HG02885 (cell line): ENCODE data around the gene WAC.
"Not testable (repeated sequence)": the region's sequence is repeated elsewhere in the genome, so short reads cannot be mapped to it uniquely, and the experiment has no call there.

ENCODE experiments used
- ATAC-seq: cut with Tn5 transposase; IDR thresholded peaks from one replicate; pipeline ENCODE4 v1.9.1; 2021; ENCODE audit warnings: mild to moderate bottlenecking; ENCODE audit not compliant: unreplicated experiment, poor library complexity

WAC gene

DNA sequence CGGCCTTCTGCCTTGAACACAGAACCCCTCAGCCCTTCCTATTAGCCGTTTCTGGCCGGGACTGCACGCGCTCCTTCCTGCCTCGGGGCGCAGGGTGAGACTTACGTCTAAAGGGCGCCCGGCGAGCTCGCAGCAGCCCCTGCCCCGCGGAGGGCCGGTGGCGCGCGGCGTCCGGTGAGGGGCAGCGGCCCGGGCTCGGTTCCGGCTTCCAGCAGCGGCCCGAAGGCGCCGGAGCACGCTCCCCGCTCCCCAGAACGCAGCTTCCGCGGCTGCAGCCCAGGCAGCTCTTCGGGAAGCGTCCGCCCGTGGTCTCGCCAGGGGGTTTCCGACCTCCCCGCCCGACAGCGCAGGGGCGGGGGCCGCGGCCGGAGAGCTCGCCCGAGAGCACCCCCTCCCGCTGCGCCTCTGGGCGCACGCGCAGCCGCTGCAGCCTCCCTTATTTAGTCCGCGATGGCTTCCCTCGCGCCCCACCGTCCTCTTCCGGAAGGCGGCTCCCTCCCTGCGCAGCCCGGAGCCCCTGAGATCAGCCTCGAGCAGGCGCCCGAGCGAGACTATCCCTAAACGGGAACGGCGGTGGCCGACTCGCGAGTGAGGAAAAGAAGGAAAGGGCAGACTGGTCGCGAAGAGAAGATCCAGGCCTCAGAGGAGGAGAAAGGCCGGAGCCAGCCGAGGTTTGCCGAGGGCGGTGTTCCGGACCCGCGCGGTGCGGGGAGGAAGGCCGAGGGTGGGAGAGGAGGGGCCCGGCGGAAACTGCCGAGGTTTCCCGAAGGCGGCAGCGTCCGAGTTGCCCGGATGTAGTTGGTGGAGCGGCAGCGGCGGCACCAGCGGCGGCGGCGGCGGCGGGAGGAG, at the start of gene WAC:
Gene WAC (plus strand): TSS at position 782 of the 849 bp plus-strand sequence. CDS start 462 bp downstream, outside the sequence.
- ATAC-seq: peak; percentile 82

GRCh38 chr10:28489206-28489605, 43.7 kb upstream of the WAC start:
- no peak for ATAC-seq

- not testable (repeated sequence) for ATAC-seq
These were observed 42.6 kb upstream of the WAC start for GRCh38 chr10:28490256-28490865.

DNA sequence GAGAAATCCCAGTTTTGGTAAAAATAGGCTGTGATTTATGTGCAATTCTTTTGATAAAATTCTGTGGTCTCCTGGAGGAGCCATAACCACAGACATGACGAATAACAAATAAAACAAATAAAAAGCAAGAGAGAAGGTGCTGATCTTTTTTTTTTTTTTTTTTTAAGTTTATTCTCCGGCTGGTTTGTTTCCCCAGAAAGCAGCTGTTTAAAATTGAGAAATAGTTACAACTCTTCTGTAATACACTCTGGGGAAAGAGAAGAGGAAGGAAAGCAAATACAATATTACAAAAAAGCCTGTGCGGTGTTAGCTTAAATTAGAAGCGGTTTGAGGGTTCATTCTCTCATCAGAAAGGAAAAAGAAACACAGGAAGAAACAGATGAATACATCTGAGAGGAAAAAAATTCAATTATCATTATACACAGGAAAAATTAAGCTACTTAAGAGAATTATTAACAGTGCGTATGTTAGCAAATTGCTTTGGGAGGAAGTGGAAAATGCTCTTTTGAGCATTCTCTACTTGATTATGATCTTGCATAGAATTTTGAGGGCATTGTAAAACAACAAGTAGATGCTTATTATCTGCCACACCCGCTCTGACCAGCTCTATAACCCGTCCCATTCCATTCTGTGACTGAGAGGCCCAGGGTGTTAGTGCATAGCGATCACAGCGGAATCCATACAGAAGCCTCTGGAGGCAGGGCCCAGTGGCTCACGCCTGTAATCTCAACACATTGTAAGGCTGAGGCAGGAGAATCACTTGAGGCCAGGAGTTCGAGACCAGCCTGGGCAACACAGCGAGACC, 40.6 kb upstream of the WAC start:
- no peak for ATAC-seq

- no peak for ATAC-seq
These were observed 38.5 kb upstream of the WAC start for GRCh38 chr10:28494420-28494819.

DNA sequence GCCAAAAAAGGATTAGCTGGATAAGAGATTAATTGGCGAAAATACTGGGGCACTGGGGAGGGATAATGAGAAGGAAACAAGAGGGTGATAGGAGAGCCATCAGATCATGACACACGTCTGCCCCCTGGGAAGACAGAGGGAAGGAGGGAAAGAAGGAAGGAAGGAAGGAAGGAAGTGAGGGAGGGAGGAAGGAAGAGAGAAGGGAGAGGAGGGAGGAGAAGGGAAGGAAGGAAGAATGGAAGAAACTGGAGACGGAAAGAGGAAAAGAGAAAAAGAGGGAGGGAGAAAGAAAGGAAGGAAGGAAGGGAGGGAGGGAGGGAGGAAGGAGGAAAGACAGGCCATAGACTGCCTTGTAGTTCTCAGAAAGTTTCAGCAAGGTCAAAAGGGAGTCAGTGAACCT, 37.8 kb upstream of the WAC start:
- no peak for ATAC-seq

- ATAC-seq: no peak
These were observed 36.9 kb upstream of the WAC start for GRCh38 chr10:28496017-28496416.

GRCh38 chr10:28496481-28496961, 36.4 kb upstream of the WAC start:
- ATAC-seq: no peak

- no peak for ATAC-seq
These were observed 35.4 kb upstream of the WAC start for GRCh38 chr10:28497313-28498126.

- ATAC-seq: not testable (repeated sequence)
These were observed 32.7 kb upstream of the WAC start for GRCh38 chr10:28500203-28500602.

DNA sequence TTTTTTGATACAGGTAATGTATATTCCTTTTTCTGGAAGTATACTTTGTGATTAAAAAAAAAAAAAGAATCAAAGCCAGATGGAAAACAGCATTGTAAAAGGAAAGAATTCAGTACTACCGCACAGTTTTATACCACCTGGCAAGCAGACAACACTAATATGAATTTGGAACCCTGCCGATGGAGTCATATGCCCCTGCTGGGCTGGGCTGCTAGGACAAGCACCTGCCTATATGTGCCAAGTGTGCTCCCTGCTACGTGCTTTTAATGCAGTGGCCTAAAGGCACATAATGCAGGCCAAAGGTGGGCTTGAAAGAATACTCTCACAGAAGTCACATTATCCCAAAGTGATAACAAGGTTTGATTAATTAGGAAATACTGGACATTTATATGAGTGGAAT, 29.8 kb upstream of the WAC start:
- ATAC-seq: no peak

DNA sequence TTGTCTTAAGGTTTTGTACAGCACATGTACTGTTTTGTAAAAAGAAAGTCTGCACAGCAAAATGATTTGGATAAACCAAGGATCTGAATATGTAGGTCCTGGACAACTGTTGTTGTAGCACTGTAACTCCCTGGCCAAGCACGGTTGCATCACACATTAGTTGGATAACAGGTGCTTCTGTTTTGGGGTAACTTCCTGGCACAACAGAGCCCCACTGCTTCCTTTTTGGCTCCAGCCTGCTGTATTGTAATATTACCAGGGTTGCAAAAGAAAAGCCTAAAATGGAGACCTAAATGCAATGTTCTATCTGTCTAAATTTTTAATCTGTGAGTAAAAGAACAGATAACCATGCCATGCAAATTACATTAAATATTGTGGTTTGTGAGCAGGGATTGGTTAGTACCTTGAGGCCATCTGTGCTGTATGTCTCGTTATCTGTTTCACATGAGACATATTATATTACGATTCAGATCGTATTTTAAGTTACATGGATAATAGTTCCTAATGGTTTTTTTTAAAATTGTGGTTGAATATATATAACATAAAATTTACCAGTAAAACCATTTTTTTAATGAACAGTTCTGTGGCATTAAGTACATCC, 27.5 kb upstream of the WAC start:
- no peak for ATAC-seq

- ATAC-seq: no peak
These were observed 24.5 kb upstream of the WAC start for GRCh38 chr10:28508304-28508925.

DNA sequence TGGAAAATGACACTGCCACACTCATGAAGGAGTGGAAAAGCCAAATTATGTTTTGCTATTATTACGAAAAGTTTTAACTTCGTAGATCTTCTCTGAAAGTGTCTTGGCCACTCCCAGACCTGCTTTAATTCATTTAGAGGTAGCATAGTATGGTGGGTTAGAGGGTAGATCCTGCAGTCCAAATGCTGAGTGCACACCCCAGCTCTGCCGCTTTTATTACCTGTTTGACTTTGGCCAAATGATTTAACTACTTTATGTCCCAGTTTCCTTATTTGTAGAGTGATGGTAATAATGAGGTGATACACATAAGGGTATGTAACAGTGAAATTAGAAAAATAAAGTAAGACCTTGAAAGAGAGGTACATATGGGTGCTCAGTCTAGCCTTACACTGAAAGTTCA, 23.6 kb upstream of the WAC start:
- ATAC-seq: no peak

DNA sequence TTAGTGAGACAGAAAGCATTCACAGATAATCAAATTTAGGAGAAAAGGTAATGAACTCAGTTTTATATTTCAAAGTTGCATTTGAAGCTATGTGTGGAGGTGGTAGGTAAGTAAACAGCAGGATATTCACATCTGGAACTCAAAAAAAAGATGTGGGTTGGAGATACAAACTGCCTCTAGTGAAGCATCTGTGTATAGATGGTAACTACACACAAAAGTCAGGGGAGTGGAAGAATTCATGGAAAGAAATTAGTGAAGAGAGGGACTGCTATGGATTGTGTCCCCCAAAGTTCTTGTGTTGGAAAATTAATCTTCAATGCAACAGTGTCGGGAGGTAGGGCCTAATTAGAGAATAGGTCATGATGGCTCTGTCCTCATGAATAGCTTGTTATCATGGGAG, 18.3 kb upstream of the WAC start:
- no peak for ATAC-seq

- no peak for ATAC-seq
These were observed 12.6 kb upstream of the WAC start for GRCh38 chr10:28520346-28520745.

GRCh38 chr10:28520828-28521227, 12.1 kb upstream of the WAC start:
- ATAC-seq: not testable (repeated sequence)

DNA sequence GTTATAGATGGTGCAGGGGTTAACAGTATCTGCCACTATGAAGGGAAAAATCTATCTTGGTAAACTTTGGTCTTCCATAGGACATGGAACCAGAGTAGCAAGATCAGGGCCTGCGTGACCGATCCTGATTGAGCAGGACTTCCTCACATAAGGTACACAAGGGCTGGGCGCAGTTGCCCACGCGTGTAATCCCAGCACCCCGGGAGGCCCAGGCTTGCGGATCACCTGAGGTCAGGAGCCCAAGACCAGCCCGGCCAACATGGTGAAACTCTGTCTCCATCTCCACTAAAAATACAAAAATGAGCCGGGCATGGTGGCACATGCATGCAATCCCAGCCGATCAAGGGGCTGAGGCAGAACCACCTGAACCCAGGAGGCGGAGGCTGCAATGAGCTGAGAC, 11.0 kb upstream of the WAC start:
- not testable (repeated sequence) for ATAC-seq

DNA sequence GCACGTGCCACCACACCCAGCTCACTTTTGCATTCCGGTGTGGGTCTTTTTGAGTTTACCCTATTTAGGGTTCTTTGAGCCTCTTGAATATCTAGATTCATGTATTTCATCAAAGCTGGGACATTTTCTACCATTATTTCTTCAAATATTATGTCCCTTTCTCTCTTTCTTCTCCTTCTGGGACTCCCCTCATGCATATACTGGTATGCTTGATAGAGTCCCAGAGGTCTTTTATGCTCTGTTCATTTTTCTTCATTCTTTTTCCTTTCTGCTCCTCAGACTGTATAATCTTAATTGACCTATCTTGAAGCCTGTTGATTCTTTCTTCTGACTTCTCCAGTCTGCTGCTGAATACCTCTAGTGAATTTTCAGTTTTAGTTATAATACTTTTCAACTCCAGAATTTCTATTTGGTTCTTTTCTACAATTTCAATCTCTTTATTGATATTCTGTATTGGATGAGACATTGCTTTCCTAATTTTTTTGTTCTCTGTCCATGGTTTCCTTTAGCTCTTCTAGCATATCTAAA, 9.1 kb upstream of the WAC start:
- no peak for ATAC-seq
